GM12878 (cell line): ENCODE measurements around the gene CDH18. TPM values are rescaled to one million over a fixed set of nuclear protein-coding genes. Genes with fewer than 3 reads are reported as not detected.

ENCODE experiments used
- ATAC-seq: fragments of 200-7000 bp; cut with Tn5 transposase; 3 replicates; pipeline ENCODE4 v1.9.1; 2020; ENCODE audit warnings: mild to moderate bottlenecking, moderate library complexity
- BruUV-seq: library from RNA; stranded (reverse); fragments of 400-500 nt; replicated peaks from 2 replicates; lab custom pipeline; 2021; lab: Mats Ljungman, UMichigan
- CTCF ChIA-PET: fragments of 300-600 bp; sonication (Branson Sonifier 250); formaldehyde crosslinking; extraction: SDS; loops from one replicate; lab custom pipeline; 2021; ENCODE audit warnings: inconsistent platforms; lab: Yijun Ruan, JAX
- POLR2A ChIA-PET: fragments of 350-600 bp; formaldehyde crosslinking; extraction: SDS; loops from one replicate; lab custom pipeline; 2021; ENCODE audit warnings: inconsistent platforms; lab: Charles Lee
- RAD21 ChIA-PET: fragments of 300-600 bp; sonication (Branson Sonifier 250); formaldehyde crosslinking; loops from one replicate; lab custom pipeline; 2023; ENCODE audit warnings: antibody characterized with exemption; ENCODE audit not compliant: unreplicated experiment; lab: Charles Lee
- SMC1A ChIA-PET: fragments of 300-600 bp; sonication (Branson Sonifier 250); formaldehyde crosslinking; loops from one replicate; lab custom pipeline; 2023; ENCODE audit not compliant: unreplicated experiment, uncharacterized antibody; lab: Charles Lee
- DNase-seq: peaks from one replicate; pipeline ENCODE4 v3.0.0-alpha.2; 2011; ENCODE audit warnings: low read depth, low spot score
- FAIRE-seq: peaks from 3 replicates; lab custom pipeline; 2011; peaks lifted over from hg19 to GRCh38; lab: Jason Lieb, UNC
- H2AFZ ChIP-seq: 2 replicates; pipeline ENCODE4 v1.6.0; 2011; ENCODE audit warnings: low read depth, low read length, control low read depth; ENCODE audit not compliant: control insufficient read depth
- H3K27ac ChIP-seq: 2 replicates; pipeline ENCODE4 v1.5.1; 2011; ENCODE audit warnings: control low read depth; ENCODE audit not compliant: control insufficient read depth, insufficient read depth
- H3K27me3 ChIP-seq, 2 experiments: replicated peaks in 1 of 2; 2 replicates each; pipeline versions ENCODE4 v1.6.0 to v1.6.1; 2011; ENCODE audit warnings: low read length in 1 of 2; ENCODE audit not compliant: control insufficient read depth in 2 of 2, insufficient read depth in 2 of 2
- H3K36me3 ChIP-seq, 2 experiments: 2 replicates each; pipeline ENCODE4 v1.5.1; 2011; ENCODE audit warnings: low read length in 1 of 2; ENCODE audit not compliant: control insufficient read depth in 2 of 2, insufficient read depth in 2 of 2
- H3K4me1 ChIP-seq: 2 replicates; pipeline ENCODE4 v1.6.1; 2011; ENCODE audit warnings: mild to moderate bottlenecking, low read length, moderate library complexity, mixed read lengths; ENCODE audit not compliant: control insufficient read depth, insufficient read depth
- H3K4me2 ChIP-seq: 2 replicates; pipeline ENCODE4 v1.6.0; 2011; ENCODE audit warnings: control low read depth; ENCODE audit not compliant: control insufficient read depth, insufficient read depth
- H3K4me3 ChIP-seq: fragments of 200-600 bp; sonication (generic); 2 replicates; pipeline ENCODE4 v1.5.1; 2016
- H3K79me2 ChIP-seq: 2 replicates; pipeline ENCODE4 v1.6.0; 2011; ENCODE audit warnings: low read length; ENCODE audit not compliant: control insufficient read depth, insufficient read depth
- H3K9ac ChIP-seq: 2 replicates; pipeline ENCODE4 v1.8.0; 2011; ENCODE audit warnings: low read length, control low read depth, mixed read lengths; ENCODE audit not compliant: control insufficient read depth, insufficient read depth
- H3K9me3 ChIP-seq: replicated peaks from 3 replicates; pipeline ENCODE4 v1.5.1; 2011; ENCODE audit warnings: mild to moderate bottlenecking, low read length; ENCODE audit not compliant: control insufficient read depth, insufficient read depth
- H4K20me1 ChIP-seq: 2 replicates; pipeline ENCODE4 v1.6.0; 2011; ENCODE audit not compliant: control insufficient read depth, insufficient read depth
- JUND ChIP-seq: IDR thresholded peaks from 2 replicates; pipeline ENCODE4 v1.6.1; 2012; ENCODE audit warnings: low read depth, mild to moderate bottlenecking, low read length, improper control_type of control experiment, moderate library complexity
- NFYB ChIP-seq: IDR thresholded peaks from 2 replicates; pipeline ENCODE4 v1.6.1; 2011; ENCODE audit warnings: low read depth, mild to moderate bottlenecking, low read length, improper control_type of control experiment, moderate library complexity; ENCODE audit not compliant: insufficient read depth
- PBX3 ChIP-seq: IDR thresholded peaks from 2 replicates; pipeline ENCODE4 v1.6.1; 2011; ENCODE audit warnings: mild to moderate bottlenecking, low read depth, low read length, moderate library complexity; ENCODE audit not compliant: insufficient replicate concordance
- POU2F2 ChIP-seq: IDR thresholded peaks from 3 replicates; pipeline ENCODE4 v1.6.1; 2011; ENCODE audit warnings: low read depth, mild to moderate bottlenecking, low read length, borderline replicate concordance
- WGBS: methylation state at CpG from one replicate; pipeline ENCODE4 v1.1.6; 2016; ENCODE audit warnings: low lambda C conversion rate; ENCODE audit not compliant: insufficient replicate concordance, insufficient coverage; ENCODE audit errors: missing lambda C conversion rate; 5-methylcytosine and 5-hydroxymethylcytosine counted together
- in situ Hi-C: fragments of 300-500 bp; cut with MboI; formaldehyde crosslinking; loops from 9 replicates; pipeline ENCODE4 v1.14.3; 2018; ENCODE audit warnings: mixed read lengths
- intact Hi-C: fragments of 100-400 bp; cut with micrococcal nuclease; formaldehyde crosslinking; loops from one replicate; pipeline ENCODE4 v1.14.2; 2022; ENCODE audit not compliant: unreplicated experiment
- polyA plus RNA-seq, 11 experiments: library from polyadenylated mRNA; depleted of rRNA in 4 of 11; unstranded in 6 of 11; stranded (reverse) in 5 of 11; fragments of >200 nt; fragmentation: Nextera tagmentation in 4 of 11; fragmentation: Illumina TruSeq in 1 of 11; extraction: Ambion mirVana in 4 of 11; extraction: Trizol in 1 of 11; gene quantifications; 1 replicate in 1 of 11; 2 replicates in 10 of 11; pipeline versions ENCODE4 v1.2.1 to v1.2.3, GENCODE V29; 2011 to 2016; ENCODE audit warnings: inconsistent platforms in 2 of 11, missing spikeins in 2 of 11, low read depth in 1 of 11
- total RNA-seq, 4 experiments: library from RNA; depleted of rRNA in 3 of 4; stranded (reverse); fragments of >200 nt in 3 of 4; fragmentation: Illumina TruSeq in 1 of 4; extraction: Trizol in 1 of 4; gene quantifications; 2 replicates each; pipeline versions ENCODE4 v1.2.1 to v1.2.3, GENCODE V29; 2013 to 2021
- TF ChIP-seq, protein P1 (sequence below): fragments of 450-650 bp; IDR thresholded peaks from 2 replicates; pipeline ENCODE4 v1.6.1; 2017; ENCODE audit warnings: mild to moderate bottlenecking, low read depth, inconsistent platforms; ENCODE audit not compliant: poor library complexity, severe bottlenecking

CDH18 gene
- total and polyA plus RNA-seq, 10 of the 15 experiments (the other 5 are each of a cell fraction or from before 2014, with no cell fraction given), result 0.41 TPM; not detected in 9

DNA sequence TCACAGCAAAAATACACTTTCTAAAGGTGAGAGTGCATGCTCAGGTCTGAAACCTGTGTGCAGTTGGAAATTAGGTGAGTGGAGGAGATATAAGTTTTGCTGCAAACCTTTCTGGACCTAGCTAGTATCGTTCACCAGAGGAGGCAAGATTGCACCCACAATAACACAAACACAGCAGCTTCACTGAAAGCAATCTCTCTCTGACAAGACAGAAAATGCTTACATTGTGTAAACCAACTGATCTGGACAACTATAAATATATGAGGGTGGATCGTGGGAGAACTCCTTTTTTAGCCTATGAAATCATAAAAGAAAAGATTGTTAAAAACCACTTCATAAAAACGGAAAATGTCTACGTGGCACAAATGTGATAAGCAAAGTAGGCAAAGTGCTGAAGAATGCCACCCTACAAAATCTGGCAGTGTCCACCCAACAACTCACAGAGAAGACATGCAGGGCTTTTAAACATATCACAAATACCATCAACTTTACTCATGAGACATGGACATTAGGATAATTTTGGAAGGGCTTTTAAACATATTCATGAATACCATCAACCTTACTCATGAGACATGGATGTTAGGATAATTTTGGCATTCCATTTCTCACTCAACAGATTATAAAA lies 134.3 kb downstream of the CDH18 start:
- Histone ChIP-seq H3K36me3 (no peaks in the 10 kb centered on the region), H3K79me2 (no peaks in the 10 kb centered on the region), H3K9ac (no peak overlapping the region), H4K20me1 (no peaks in the 10 kb centered on the region), H3K4me1 (no peaks in the 10 kb centered on the region), H3K27ac (no peak overlapping the region), H3K4me3 (no peak overlapping the region), H2AFZ (no peak overlapping the region), H3K4me2 (no peak overlapping the region), H3K27me3 (no peaks in the 10 kb centered on the region), H3K9me3 (no peaks in the 10 kb centered on the region)
- FAIRE-seq (no peak), ATAC-seq (no peak), DNase-seq (no peak)
- BruUV-seq, result no TSS peak
- 33% methylated on average over 4 of the region's 4 CpGs for WGBS
- TF ChIP-seq JUND (no peak), POU2F2 (no peak), NFYB (no peak), PBX3 (no peak)
- TF ChIP-seq, protein P1, sequence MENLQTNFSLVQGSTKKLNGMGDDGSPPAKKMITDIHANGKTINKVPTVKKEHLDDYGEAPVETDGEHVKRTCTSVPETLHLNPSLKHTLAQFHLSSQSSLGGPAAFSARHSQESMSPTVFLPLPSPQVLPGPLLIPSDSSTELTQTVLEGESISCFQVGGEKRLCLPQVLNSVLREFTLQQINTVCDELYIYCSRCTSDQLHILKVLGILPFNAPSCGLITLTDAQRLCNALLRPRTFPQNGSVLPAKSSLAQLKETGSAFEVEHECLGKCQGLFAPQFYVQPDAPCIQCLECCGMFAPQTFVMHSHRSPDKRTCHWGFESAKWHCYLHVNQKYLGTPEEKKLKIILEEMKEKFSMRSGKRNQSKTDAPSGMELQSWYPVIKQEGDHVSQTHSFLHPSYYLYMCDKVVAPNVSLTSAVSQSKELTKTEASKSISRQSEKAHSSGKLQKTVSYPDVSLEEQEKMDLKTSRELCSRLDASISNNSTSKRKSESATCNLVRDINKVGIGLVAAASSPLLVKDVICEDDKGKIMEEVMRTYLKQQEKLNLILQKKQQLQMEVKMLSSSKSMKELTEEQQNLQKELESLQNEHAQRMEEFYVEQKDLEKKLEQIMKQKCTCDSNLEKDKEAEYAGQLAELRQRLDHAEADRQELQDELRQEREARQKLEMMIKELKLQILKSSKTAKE, result no peak
- RAD21 ChIA-PET, result no interaction called here
- SMC1A ChIA-PET, result no interaction called here
- in situ Hi-C loops (no loop called here), intact Hi-C loops (no loop called here)
- POLR2A ChIA-PET, result no interaction called here
- CTCF ChIA-PET, result no interaction called here
